ENCODE results near the gene FBXL7. TPM values are rescaled to one million over a fixed set of nuclear protein-coding genes. Genes with fewer than 3 reads are reported as not detected.

Gene FBXL7
- total and polyA plus RNA-seq, 4 donors, result 1.9 to 15.5 (median 6.6) TPM

- H3K4me1 ChIP-seq (ENCODE audit: control insufficient read depth in 5 of 5, insufficient read depth in 5 of 5, low read length in 5 of 5), result peaks cover 0 to 31% (median 10%) of the 10 kb centered on the region in 5 donors
- no peaks in the 10 kb centered on the region for H3K36me3 ChIP-seq (ENCODE audit: control insufficient read depth in 4 of 4, insufficient read depth in 4 of 4, low read length in 4 of 4)
These were observed 183.4 kb downstream of the FBXL7 start for GRCh38 chr5:15683332-15683731.

DNA sequence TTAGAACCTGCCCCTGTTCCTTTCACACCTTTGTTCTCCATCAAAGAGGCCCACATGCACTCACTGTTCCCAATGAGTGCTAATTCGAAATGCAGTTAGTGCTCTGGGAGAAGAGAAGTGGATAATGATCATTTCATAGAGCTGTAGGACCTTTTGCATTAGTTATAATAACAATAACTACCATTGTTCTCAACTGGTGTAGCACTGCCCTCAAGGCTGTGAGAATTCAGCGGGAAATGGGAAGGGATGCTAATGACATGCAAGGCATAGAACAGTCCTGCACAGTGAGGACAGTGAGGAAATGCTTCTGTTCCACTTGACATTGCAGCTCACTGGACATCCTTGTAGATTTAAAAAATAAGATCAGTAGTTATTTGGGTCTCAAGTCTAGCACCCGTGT, 187.4 kb downstream of the FBXL7 start:
- WGBS, 2 donors, result 89 to 93% methylated on average over 3 of the region's 3 CpGs
- no peak for ATAC-seq (ENCODE audit: insufficient read depth, low FRiP score)

More at GRCh38 chr5:15683332-15683731, 183.4 kb downstream of the FBXL7 start:
- Histone ChIP-seq H3K27ac (ENCODE audit: low read depth in 1 of 2, low read length in 1 of 2) (no peak overlapping the region), H3K9ac (ENCODE audit: insufficient read depth in 1 of 2, low read length in 2 of 2) (no peak overlapping the region), H3K27me3 (ENCODE audit: control insufficient read depth in 3 of 3, insufficient read depth in 3 of 3, low read length in 2 of 3) (no peaks in the 10 kb centered on the region), H3K4me3 (no peak overlapping the region), H3K9me3 (ENCODE audit: control insufficient read depth in 4 of 4, insufficient read depth in 3 of 4, low read length in 3 of 4) (peaks cover 0 to 1% (median 0%) of the 10 kb centered on the region in 4 donors)
- DNase-seq (peak in 2 of 3 donors; percentile 60 to 66), ATAC-seq (ENCODE audit: insufficient read depth, low FRiP score) (no peak)
- WGBS, 2 donors, result 51 to 55% methylated on average over 5 of the region's 5 CpGs
- TF ChIP-seq, protein P1, sequence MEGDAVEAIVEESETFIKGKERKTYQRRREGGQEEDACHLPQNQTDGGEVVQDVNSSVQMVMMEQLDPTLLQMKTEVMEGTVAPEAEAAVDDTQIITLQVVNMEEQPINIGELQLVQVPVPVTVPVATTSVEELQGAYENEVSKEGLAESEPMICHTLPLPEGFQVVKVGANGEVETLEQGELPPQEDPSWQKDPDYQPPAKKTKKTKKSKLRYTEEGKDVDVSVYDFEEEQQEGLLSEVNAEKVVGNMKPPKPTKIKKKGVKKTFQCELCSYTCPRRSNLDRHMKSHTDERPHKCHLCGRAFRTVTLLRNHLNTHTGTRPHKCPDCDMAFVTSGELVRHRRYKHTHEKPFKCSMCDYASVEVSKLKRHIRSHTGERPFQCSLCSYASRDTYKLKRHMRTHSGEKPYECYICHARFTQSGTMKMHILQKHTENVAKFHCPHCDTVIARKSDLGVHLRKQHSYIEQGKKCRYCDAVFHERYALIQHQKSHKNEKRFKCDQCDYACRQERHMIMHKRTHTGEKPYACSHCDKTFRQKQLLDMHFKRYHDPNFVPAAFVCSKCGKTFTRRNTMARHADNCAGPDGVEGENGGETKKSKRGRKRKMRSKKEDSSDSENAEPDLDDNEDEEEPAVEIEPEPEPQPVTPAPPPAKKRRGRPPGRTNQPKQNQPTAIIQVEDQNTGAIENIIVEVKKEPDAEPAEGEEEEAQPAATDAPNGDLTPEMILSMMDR (IDR thresholded peaks at IDR 0.05; ENCODE audit: control extremely low read depth, extremely low read depth), result no peak

GRCh38 chr5:15689836-15690235, 189.9 kb downstream of the FBXL7 start:
- no peak overlapping the region for H3K27ac ChIP-seq (ENCODE audit: low read depth in 1 of 2, low read length in 1 of 2)
- DNase-seq (no peak), ATAC-seq (ENCODE audit: insufficient read depth, low FRiP score) (no peak)
- TF ChIP-seq, protein P1 (IDR thresholded peaks at IDR 0.05; ENCODE audit: control extremely low read depth, extremely low read depth), result no peak
- H3K4me3 ChIP-seq, result no peak overlapping the region
- WGBS, 2 donors, result 92 to 94% methylated on average over 1 of the region's 1 CpG
- H3K4me1 ChIP-seq (ENCODE audit: control insufficient read depth in 5 of 5, insufficient read depth in 5 of 5, low read length in 5 of 5), result peaks cover 0 to 24% (median 3%) of the 10 kb centered on the region in 5 donors
- no peaks in the 10 kb centered on the region for H3K36me3 ChIP-seq (ENCODE audit: control insufficient read depth in 4 of 4, insufficient read depth in 4 of 4, low read length in 4 of 4)
- H3K9me3 ChIP-seq (ENCODE audit: control insufficient read depth in 4 of 4, insufficient read depth in 3 of 4, low read length in 3 of 4), result peaks cover 0 to 1% (median 0%) of the 10 kb centered on the region in 4 donors
- H3K27me3 ChIP-seq (ENCODE audit: control insufficient read depth in 3 of 3, insufficient read depth in 3 of 3, low read length in 2 of 3), result no peaks in the 10 kb centered on the region
- no peak overlapping the region for H3K9ac ChIP-seq (ENCODE audit: insufficient read depth in 1 of 2, low read length in 2 of 2)

More for the DNA sequence above, 187.4 kb downstream of the FBXL7 start:
- DNase-seq, result no peak
- no peaks in the 10 kb centered on the region for H3K36me3 ChIP-seq (ENCODE audit: control insufficient read depth in 4 of 4, insufficient read depth in 4 of 4, low read length in 4 of 4)
- no peak overlapping the region for H3K9ac ChIP-seq (ENCODE audit: insufficient read depth in 1 of 2, low read length in 2 of 2)
- peaks cover 0 to 1% (median 0%) of the 10 kb centered on the region in 4 donors for H3K9me3 ChIP-seq (ENCODE audit: control insufficient read depth in 4 of 4, insufficient read depth in 3 of 4, low read length in 3 of 4)
- no peak overlapping the region for H3K4me3 ChIP-seq
- TF ChIP-seq, protein P1 (IDR thresholded peaks at IDR 0.05; ENCODE audit: control extremely low read depth, extremely low read depth), result no peak
- peaks cover 0 to 26% (median 2%) of the 10 kb centered on the region in 5 donors for H3K4me1 ChIP-seq (ENCODE audit: control insufficient read depth in 5 of 5, insufficient read depth in 5 of 5, low read length in 5 of 5)
- H3K27ac ChIP-seq (ENCODE audit: low read depth in 1 of 2, low read length in 1 of 2), result no peak overlapping the region
- no peaks in the 10 kb centered on the region for H3K27me3 ChIP-seq (ENCODE audit: control insufficient read depth in 3 of 3, insufficient read depth in 3 of 3, low read length in 2 of 3)

GRCh38 chr5:15690611-15691010, 190.6 kb downstream of the FBXL7 start:
- TF ChIP-seq, protein P1 (IDR thresholded peaks at IDR 0.05; ENCODE audit: control extremely low read depth, extremely low read depth), result no peak
- Histone ChIP-seq H3K4me3 (no peak overlapping the region), H3K27ac (ENCODE audit: low read depth in 1 of 2, low read length in 1 of 2) (no peak overlapping the region), H3K4me1 (ENCODE audit: control insufficient read depth in 5 of 5, insufficient read depth in 5 of 5, low read length in 5 of 5) (peaks cover 3 to 25% (median 4%) of the 10 kb centered on the region in 5 donors), H3K27me3 (ENCODE audit: control insufficient read depth in 3 of 3, insufficient read depth in 3 of 3, low read length in 2 of 3) (no peaks in the 10 kb centered on the region), H3K36me3 (ENCODE audit: control insufficient read depth in 4 of 4, insufficient read depth in 4 of 4, low read length in 4 of 4) (no peaks in the 10 kb centered on the region), H3K9ac (ENCODE audit: insufficient read depth in 1 of 2, low read length in 2 of 2) (no peak overlapping the region), H3K9me3 (ENCODE audit: control insufficient read depth in 4 of 4, insufficient read depth in 3 of 4, low read length in 3 of 4) (peaks cover 0 to 1% (median 0%) of the 10 kb centered on the region in 4 donors)
- WGBS, 2 donors, result 56 to 69% methylated on average over 1 of the region's 1 CpG
- ATAC-seq (ENCODE audit: insufficient read depth, low FRiP score) (no peak), DNase-seq (no peak)
